ENCODE data around the gene NRF1. TPM values are rescaled to one million over a fixed set of nuclear protein-coding genes. Genes with fewer than 3 reads are reported as not detected.

The NRF1 gene
- polyA plus RNA-seq, 1 experiment: 13.3 TPM

- CTCF ChIA-PET: no interaction called here
- no peak for TF ChIP-seq CTCF (IDR thresholded peaks at IDR 0.05; ENCODE audit: insufficient read depth, low read depth, low read length)
- POLR2A ChIA-PET: no interaction called here
- no peak for DNase-seq (ENCODE audit: low read depth)
- H3K27me3 ChIP-seq (ENCODE audit: control insufficient read depth, insufficient read depth, low read length): no peaks in the 10 kb centered on the region
- no peak overlapping the region for H3K4me3 ChIP-seq (ENCODE audit: low read depth, low read length)
- H3K36me3 ChIP-seq (ENCODE audit: control insufficient read depth, insufficient read depth, low read length): no peaks in the 10 kb centered on the region; the same call in 1 of the 2 replicates
Measured at GRCh38 chr7:129684777-129685176, 73.3 kb downstream of the NRF1 start.

GRCh38 chr7:129686063-129686462 is 74.5 kb downstream of the NRF1 start:
- no peak for TF ChIP-seq CTCF (IDR thresholded peaks at IDR 0.05; ENCODE audit: insufficient read depth, low read depth, low read length)
- Histone ChIP-seq H3K36me3 (ENCODE audit: control insufficient read depth, insufficient read depth, low read length) (no peaks in the 10 kb centered on the region; the same call in 1 of the 2 replicates), H3K27me3 (ENCODE audit: control insufficient read depth, insufficient read depth, low read length) (no peaks in the 10 kb centered on the region), H3K4me3 (ENCODE audit: low read depth, low read length) (no peak overlapping the region)
- POLR2A ChIA-PET: no interaction called here
- DNase-seq (ENCODE audit: low read depth): no peak
- CTCF ChIA-PET: no interaction called here

- H3K36me3 ChIP-seq (ENCODE audit: control insufficient read depth, insufficient read depth, low read length): peaks cover 2% of the 10 kb centered on the region; the same call in 1 of the 2 replicates
- CTCF ChIA-PET: no interaction called here
- DNase-seq (ENCODE audit: low read depth): no peak
- H3K27me3 ChIP-seq (ENCODE audit: control insufficient read depth, insufficient read depth, low read length): no peaks in the 10 kb centered on the region
- H3K4me3 ChIP-seq (ENCODE audit: low read depth, low read length): no peak overlapping the region
- POLR2A ChIA-PET: no interaction called here
- TF ChIP-seq CTCF (IDR thresholded peaks at IDR 0.05; ENCODE audit: insufficient read depth, low read depth, low read length): no peak
Measured at GRCh38 chr7:129688503-129689222, 77.1 kb downstream of the NRF1 start.

GRCh38 chr7:129689995-129690581 is 78.6 kb downstream of the NRF1 start:
- Histone ChIP-seq H3K4me3 (ENCODE audit: low read depth, low read length) (no peak overlapping the region), H3K36me3 (ENCODE audit: control insufficient read depth, insufficient read depth, low read length) (peaks cover 2% of the 10 kb centered on the region; the same call in 1 of the 2 replicates), H3K27me3 (ENCODE audit: control insufficient read depth, insufficient read depth, low read length) (no peaks in the 10 kb centered on the region)
- ChIA-PET CTCF (no interaction called here), POLR2A (no interaction called here)
- DNase-seq (ENCODE audit: low read depth): no peak
- no peak for TF ChIP-seq CTCF (IDR thresholded peaks at IDR 0.05; ENCODE audit: insufficient read depth, low read depth, low read length)

GRCh38 chr7:129690701-129691100 is 79.2 kb downstream of the NRF1 start:
- Histone ChIP-seq H3K36me3 (ENCODE audit: control insufficient read depth, insufficient read depth, low read length) (peaks cover 2% of the 10 kb centered on the region; the same call in 1 of the 2 replicates), H3K4me3 (ENCODE audit: low read depth, low read length) (no peak overlapping the region), H3K27me3 (ENCODE audit: control insufficient read depth, insufficient read depth, low read length) (no peaks in the 10 kb centered on the region)
- POLR2A ChIA-PET: no interaction called here
- TF ChIP-seq CTCF (IDR thresholded peaks at IDR 0.05; ENCODE audit: insufficient read depth, low read depth, low read length): no peak
- CTCF ChIA-PET: no interaction called here
- no peak for DNase-seq (ENCODE audit: low read depth)
